ENCODE measurements around the gene KLKB1. TPM values are rescaled to one million over a fixed set of nuclear protein-coding genes. Genes with fewer than 3 reads are reported as not detected.

The KLKB1 gene
- total RNA-seq, 1 experiment from 2014 or later, result 0.10 TPM

GRCh38 chr4:186260504-186261448, 33.5 kb downstream of the KLKB1 start (continued):
- no peak for TF ChIP-seq REST (IDR thresholded peaks at IDR 0.05; ENCODE audit: low read depth)
- no peak for TF ChIP-seq RAD21 (IDR thresholded peaks at IDR 0.05; ENCODE audit: low read depth)
- TF ChIP-seq YY1 (IDR thresholded peaks at IDR 0.05; ENCODE audit: extremely low read depth, insufficient replicate concordance, low read depth, low read length), result no peak
- no peak for TF ChIP-seq POLR2A (IDR thresholded peaks at IDR 0.05; ENCODE audit: borderline replicate concordance, extremely low read depth, insufficient read depth, insufficient read length)
- no peak for TF ChIP-seq TCF7L2 (IDR thresholded peaks at IDR 0.05; ENCODE audit: borderline replicate concordance, extremely low read depth, insufficient read depth, insufficient read length)
- TF ChIP-seq EGR1 (IDR thresholded peaks at IDR 0.05; ENCODE audit: low read depth), result no peak
- TF ChIP-seq CEBPB (IDR thresholded peaks at IDR 0.05; ENCODE audit: low read depth), result no peak
- TF ChIP-seq CTCF (IDR thresholded peaks at IDR 0.05 in 2 of 3, conservative IDR thresholded peaks at IDR 0.05 in 1 of 3; ENCODE audit: borderline replicate concordance in 1 of 3, insufficient read depth in 1 of 3, low read depth in 2 of 3, low read length in 2 of 3), result no peak

Data from HCT116 (cell line).